ENCODE data around the gene HSFX2.
"Not testable (repeated sequence)": the region's sequence is repeated elsewhere in the genome, so short reads cannot be mapped to it uniquely, and the experiment has no call there.

HSFX2 gene

GRCh38 chrX:149563359-149563758 is 31.8 kb downstream of the HSFX2 start:
- no peak for DNase-seq (ENCODE audit: extremely low read depth, low read depth)
- H3K4me3 ChIP-seq (replicated peaks; ENCODE audit: low read depth, low read length), result no peak overlapping the region
- no peak for TF ChIP-seq CTCF (IDR thresholded peaks at IDR 0.05; ENCODE audit: low read depth, low read length, missing control alignments)

GRCh38 chrX:149555251-149555650 is 39.9 kb downstream of the HSFX2 start:
- DNase-seq (ENCODE audit: extremely low read depth, low read depth); H3K4me3 ChIP-seq (replicated peaks; ENCODE audit: low read depth, low read length): not testable (repeated sequence)

GRCh38 chrX:149551939-149552248 is 43.2 kb downstream of the HSFX2 start:
- H3K4me3 ChIP-seq (replicated peaks; ENCODE audit: low read depth, low read length); DNase-seq (ENCODE audit: extremely low read depth, low read depth): not testable (repeated sequence)

DNA sequence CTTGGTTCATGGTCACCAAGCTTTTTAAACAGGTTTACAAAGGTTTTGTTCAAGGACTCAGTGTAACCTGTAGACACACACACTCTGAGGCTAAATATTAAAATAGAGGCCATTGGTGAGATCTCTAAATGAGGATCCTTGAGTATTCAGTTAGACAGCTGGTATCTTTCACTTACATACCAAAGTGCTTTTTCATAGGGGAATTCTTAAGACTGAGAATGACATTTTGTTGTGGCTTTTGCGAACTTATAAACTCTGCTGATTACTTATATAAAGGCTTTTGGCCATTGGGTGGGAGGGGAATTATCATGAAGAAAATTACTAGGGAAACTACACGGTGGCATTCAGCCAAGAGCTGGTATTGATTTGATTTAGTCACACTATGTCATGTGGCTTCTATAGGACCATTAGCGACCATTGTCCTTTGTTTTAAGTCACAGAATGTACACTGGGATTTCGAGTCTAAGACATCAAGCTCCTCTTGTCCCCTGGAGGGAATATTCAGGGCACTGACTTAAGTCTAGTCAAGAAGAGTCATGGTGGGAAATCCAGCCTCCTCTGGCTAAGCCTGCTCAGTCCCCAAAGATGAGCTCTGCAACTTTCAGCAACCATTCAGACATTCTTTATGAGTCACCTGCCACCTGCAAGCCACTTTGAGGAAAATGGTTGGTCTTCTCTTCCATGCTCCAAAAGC is 43.7 kb downstream of the HSFX2 start:
- not testable (repeated sequence) for DNase-seq (ENCODE audit: extremely low read depth, low read depth); H3K4me3 ChIP-seq (replicated peaks; ENCODE audit: low read depth, low read length)

GRCh38 chrX:149550454-149550853 is 44.7 kb downstream of the HSFX2 start:
- not testable (repeated sequence) for H3K4me3 ChIP-seq (replicated peaks; ENCODE audit: low read depth, low read length); DNase-seq (ENCODE audit: extremely low read depth, low read depth)

DNA sequence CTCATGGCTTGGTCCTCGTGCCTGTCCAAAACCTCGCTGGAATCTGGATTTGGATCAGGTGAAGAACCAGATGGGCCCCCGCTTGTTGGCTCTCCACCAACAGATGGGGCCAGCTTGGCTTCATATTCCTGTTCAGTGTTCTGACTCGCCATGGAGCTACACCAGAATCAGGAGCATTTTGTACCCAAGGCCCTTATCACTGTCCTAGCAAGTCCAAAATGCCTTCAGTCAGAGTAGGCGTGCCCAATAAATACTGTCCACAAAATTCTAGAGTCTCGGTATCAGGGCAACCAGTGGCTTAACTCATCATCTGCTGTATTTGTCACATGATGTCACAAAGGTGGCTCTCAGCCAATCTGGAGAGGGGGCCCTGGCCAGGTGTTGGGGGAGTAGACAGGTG is 45.4 kb downstream of the HSFX2 start, which contains the start of gene HSFX3:
Gene HSFX3 (minus strand): TSS at position 224 of the 400 bp plus-strand sequence. CDS start 72 bp downstream, at position 152.
- not testable (repeated sequence) for H3K4me3 ChIP-seq (replicated peaks; ENCODE audit: low read depth, low read length); DNase-seq (ENCODE audit: extremely low read depth, low read depth)

DNA sequence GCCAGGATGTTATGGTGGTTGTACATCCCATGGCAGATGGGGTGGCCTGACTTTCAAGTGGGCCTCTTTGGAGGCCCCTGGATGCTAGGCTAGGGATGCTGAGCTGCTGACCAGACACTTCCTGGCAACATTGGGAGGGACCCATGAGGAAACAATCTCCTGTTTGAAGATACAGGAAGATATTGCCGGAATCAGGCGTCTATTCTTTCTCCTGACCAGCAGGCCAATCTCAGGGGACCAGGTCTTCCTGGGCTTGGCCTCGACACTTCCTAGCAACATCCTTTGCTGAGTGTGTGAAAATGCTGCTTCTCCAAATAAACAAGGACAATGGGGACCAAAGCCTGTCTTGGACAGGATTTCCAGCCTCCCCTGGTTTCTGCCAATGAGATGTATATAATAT is 47.3 kb downstream of the HSFX2 start:
- H3K4me3 ChIP-seq (replicated peaks; ENCODE audit: low read depth, low read length); DNase-seq (ENCODE audit: extremely low read depth, low read depth): not testable (repeated sequence)

GRCh38 chrX:149546962-149547361 is 48.2 kb downstream of the HSFX2 start:
- not testable (repeated sequence) for H3K4me3 ChIP-seq (replicated peaks; ENCODE audit: low read depth, low read length); DNase-seq (ENCODE audit: extremely low read depth, low read depth)

DNA sequence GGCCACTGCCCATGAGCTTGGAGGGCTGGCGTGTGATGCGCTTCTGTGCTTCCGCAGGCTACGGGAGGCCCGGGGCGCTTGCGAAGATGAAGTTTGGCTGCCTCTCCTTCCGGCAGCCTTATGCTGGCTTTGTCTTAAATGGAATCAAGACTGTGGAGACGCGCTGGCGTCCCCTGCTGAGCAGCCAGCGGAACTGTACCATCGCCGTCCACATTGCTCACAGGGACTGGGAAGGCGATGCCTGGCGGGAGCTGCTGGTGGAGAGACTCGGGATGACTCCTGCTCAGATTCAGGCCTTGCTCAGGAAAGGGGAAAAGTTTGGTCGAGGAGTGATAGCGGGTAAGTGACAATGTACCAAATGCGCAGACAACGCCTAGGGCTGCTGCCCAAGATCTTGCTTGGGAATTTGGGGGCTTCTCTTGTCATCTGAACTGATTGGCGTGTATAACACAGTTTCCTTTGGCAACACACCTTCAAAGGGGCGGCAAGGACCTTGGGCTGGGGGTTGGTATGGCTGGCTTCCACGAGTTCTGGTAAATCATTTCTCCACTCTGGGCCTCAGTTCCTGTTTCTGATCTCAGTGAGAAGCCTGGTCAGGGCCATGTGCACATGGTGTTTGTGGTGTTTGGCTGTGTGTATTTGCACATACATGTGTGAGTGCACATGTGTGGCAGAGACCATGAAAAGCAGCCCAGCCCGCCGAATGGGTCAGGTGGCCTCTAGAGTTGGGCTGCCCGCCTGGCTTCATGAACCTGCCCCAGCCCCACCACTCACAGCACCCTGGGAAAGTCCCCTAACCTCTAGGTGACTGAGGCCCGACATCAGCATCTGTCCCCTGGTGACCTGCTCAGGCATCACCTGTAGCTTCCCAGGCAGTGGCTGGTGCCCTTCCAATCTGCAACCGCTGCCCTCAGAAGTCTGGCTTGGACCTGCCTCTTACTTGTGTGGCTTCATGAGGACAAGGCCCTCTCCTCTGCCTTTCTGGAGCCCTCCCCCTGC is 49.3 kb downstream of the HSFX2 start:
- not testable (repeated sequence) for DNase-seq (ENCODE audit: extremely low read depth, low read depth); H3K4me3 ChIP-seq (replicated peaks; ENCODE audit: low read depth, low read length)

All from HFF-Myc (cell line).